Cerebellar nuclear complex (tissue), 1 donor: ENCODE results near the gene USH1C.

Source experiments
- DNase-seq, 2 experiments: peaks; one replicate each; lab custom pipeline; 2025; lab: John Stamatoyannopoulos, UW

Gene USH1C

GRCh38 chr11:17570034-17570433 lies 25.8 kb upstream of the USH1C start:
- DNase-seq, result no peak

GRCh38 chr11:17568944-17569343 lies 24.7 kb upstream of the USH1C start:
- no peak for DNase-seq

DNA sequence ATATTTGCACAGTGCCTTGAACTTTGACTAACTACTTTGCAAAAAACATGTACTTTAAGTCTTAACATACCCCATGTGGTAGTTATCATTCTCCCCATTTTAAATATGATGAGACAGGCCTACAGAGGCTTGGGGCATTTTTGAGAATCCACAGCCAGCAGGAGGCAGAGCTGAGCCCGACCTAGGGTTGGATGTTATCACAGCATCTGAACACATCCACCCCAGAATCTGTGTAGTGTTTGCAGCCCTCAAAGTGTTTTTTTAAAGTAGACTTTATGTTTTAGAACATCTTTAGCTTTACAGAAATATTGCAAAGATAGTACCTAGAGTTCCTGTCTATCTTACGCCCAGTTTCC lies 20.4 kb upstream of the USH1C start:
- no peak for DNase-seq

DNA sequence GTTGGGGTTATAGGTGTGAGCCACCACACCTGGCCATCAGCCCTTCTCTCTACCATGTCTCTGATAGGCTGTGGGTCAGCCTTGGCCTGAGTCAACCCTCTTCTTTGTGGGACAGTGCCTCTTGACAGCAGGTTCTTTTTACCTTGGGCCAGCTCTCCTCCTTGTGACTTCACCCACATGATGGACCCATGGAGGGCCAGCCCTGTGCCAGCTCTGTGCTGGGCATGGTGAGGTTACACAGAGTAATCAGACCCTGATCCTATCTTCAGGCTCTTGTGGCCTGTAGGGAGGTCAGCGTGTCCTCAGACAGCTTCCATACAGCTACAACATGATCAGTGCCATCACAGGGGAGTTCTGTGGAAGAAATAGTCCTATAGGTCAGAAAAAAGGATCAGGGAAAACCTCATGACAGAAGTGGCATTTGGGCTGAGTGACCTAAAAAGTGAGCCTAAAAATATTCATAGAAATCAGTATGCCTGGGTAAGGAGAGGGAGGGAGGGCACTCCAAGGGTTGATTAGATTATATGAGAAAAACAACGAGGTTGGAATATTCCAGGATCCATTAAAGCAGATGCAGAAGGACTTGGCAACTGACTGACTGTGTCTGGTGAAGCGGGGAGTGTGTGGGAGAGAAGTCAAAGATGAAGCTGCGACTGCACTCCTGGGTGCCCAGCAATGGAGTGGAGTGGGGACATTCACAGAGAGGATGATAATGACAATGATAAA lies 19.9 kb upstream of the USH1C start:
- no peak for DNase-seq

DNA sequence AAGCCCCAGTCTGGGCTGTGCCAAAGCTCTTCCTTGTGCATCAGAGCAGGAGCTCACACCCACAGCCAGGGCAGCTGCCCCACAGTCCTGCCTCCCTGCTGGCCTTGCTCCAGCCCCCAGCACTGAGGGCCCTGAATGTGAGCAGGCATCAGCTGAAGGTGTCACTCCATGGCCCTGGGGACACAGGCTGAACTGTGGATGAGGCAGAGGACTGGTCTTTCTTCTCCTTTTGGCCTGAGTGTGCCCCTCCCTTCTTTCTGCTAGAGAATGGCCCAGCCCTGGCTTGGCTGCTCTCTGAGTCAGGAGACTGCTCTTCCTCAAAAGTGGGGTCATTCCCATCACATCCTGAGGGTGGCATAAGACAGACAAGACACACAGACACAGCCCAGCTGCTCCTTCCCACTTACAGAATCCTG lies 19.0 kb upstream of the USH1C start:
- DNase-seq, result no peak

- DNase-seq, result no peak
Measured at GRCh38 chr11:17561526-17561925, 17.3 kb upstream of the USH1C start.

- no peak for DNase-seq
Measured at GRCh38 chr11:17561111-17561415, 16.8 kb upstream of the USH1C start.

DNA sequence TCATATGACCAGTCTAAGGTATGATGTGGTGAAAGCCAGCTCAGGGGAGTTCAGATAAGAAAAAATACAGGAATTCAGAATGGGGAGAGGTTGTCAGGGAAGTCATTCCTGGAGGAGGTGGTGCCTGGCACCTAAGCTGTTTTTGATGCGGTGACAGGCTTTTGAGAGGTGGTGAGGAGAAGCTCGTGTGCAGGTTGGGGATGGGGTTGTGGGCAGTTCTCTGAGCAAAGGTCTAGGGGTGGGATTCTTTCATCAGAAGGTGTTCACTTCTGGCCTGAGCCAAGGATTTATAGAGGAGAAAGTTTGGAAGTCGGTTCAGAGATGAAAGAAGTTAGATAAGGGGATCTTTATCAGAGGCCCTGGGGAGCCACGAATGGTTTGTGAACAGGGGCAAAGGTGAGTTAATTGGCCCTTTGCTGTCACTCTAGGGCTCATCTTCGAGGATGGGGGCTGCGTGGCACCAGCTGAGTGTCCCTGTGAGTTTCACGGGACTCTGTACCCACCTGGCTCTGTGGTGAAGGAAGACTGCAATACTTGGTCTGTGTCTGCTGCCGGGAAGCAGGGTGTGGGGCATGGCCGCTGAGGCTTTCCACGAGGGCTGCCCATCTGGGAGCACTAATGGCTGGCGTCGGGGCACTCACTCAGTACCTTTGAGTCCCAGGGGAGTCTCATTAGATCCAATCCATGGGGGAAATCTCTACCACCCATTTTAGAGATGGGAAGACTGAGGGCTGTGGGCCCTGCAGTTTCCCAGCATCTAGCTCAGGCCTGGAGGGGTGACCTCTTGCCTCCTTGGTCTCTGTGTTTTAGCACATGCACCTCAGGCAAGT lies 16.3 kb upstream of the USH1C start:
- no peak for DNase-seq

DNA sequence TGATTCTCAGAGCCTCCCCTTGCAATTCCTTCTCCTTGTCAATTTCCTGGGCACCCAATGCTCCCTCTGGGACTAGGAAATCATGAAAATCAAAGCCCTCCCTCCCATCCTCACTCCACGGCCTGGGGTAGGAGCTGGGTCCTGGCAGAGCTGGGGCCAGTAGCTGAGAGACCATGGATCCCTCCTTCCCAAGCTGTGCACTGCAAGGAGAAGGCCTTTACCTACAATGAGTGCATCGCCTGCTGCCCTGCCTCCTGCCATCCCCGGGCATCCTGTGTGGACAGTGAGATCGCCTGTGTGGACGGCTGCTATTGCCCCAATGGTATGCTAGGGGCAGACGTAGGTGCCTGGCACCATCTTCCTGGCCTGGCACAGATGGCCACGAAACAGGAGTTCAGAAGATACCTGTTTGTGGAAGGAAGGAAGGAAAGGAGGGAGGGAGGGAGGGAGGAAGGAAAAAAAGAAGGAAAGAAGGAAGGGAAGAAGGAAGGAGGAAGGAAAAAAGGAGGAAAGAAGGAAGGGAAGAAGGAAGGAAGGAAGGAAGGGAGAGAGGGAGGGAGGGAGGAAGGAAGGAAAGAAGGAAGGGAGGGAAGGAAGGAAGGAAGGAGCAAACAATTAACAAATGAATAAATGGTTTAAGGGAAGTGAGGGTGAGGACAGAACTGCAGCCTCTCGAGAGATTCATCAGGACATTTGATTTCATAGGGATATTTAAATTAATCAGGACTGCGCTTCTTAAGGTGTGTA lies 15.3 kb upstream of the USH1C start:
- no peak for DNase-seq

GRCh38 chr11:17558916-17559315 lies 14.7 kb upstream of the USH1C start:
- no peak for DNase-seq

DNA sequence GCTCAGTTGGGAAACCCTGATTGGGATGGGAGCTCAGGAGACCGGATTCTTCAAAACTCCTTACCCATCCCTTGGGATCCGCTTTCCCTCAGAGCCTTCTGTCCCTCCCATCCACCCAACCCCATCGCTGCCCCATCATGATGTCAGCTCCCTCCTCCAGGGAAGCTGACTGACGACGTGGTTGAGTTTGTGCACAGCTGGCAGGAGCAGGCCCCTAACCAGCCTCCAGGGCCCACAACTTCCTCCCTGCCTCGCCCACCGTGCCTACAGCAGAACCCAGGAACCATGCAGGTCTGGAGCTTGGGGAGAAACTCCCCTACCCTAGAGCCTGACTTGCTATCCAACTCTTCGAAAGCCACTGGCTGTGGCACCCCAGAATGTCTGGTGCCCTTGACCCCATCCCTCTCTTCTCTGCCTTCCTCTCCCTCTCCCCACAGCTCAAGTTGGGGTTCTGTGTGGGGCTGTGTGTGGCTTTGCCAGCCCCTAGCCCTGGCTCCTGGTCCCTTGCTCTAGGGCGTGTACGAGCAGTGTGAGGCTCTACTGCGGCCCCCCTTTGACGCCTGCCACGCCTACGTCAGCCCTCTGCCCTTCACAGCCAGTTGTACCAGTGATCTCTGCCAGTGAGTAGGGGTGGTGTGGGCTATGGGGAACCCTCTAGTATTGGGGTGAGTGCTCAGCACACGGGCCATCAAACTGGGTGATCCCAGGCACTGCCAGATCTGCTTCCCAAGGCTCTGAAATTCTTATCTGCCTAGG lies 14.0 kb upstream of the USH1C start:
- DNase-seq, result no peak

- DNase-seq, result no peak
Measured at GRCh38 chr11:17556999-17557398, 12.8 kb upstream of the USH1C start.

DNA sequence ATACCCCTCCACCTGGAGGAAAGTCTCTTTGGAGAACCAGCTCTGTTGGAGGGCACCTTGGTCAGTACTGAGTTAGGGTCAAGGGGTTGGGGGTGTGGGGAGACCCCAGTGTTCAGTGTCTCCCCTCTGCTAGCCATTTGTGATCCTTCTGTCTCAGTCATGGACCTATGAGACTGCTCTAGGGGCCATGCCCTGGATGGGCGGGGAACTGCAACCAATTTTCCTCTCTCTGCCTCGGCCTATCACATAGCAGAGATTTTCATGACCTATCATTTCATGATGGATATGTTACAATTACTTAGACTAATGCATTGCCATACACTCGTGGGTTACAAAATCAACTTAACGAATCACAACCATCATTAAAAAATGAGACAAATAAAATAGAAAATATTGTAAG lies 10.3 kb upstream of the USH1C start:
- DNase-seq, result no peak

- DNase-seq, result no peak
Measured at GRCh38 chr11:17553249-17553546, 9.0 kb upstream of the USH1C start.

GRCh38 chr11:17552392-17553248 lies 8.4 kb upstream of the USH1C start:
- no peak for DNase-seq

DNA sequence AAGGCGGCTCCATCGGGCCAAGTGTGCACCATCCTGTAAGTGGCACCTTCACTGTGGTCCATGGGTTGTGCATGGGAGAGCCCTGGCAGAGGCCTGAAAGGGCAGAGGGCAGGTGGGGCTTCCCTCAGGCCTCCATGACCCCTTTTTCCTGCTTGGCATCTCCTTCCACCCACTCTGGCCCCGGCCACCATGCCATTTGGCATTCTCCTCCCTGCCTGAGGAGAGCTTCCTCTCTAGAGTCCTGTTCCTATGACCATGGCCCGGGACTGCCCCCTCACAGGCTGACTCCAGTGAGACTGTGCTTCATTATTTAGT lies 7.8 kb upstream of the USH1C start:
- no peak for DNase-seq

DNA sequence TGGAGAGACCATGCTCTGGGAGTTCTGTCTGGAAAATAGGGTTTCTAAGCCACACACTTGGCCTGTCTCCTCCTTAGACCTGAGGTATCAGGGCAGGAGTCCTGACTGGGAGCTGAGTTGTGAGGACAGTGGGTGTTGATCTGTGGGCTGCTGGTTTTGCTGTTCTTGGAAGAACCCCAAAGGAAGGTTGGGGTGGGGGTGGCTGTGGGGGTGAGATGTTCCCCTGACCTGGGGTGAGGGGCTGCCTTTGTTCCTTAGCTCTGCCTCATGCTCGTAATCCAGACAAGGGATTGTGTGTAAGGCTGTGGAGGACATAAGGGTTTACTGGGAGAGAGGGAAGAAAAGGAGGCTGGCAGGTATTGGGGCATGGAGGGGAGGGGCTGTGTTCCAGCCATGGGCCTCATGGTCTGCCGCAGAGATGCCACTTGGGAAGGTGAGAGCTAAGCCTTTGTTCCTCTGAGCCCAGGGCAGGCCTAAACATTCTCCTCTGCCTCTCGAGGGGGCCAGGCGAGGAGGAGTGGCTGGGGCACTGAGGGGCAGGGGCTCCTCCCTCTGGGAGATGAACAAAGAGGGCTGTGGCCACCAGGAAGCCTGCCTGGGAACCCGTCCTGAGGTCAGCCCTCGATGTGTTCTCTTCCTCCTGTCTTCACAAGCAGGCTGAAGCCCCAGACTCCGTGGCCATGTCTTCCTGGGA lies 7.3 kb upstream of the USH1C start:
- DNase-seq, result no peak

GRCh38 chr11:17550450-17551346 lies 6.5 kb upstream of the USH1C start:
- DNase-seq, result no peak

DNA sequence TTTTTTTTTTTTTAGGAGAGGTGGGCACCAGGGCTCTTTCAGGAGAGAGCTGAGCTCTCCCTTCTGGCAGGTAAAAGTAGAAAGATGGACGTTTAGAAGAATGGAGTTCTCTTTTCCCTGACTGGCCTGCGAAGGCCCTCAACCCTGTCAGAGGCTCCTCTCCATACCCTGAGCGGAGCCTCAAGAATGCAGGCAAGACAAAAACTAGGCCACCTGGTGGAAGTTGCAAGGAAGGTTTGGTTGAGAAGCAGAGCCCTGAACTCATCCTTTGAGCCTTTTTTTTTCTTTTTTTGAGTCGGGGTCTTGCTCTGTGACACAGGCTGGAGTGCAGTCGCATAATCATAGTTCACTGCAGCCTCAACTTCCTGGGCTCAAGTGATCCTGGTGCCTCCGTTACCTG lies 4.2 kb upstream of the USH1C start:
- no peak for DNase-seq

DNA sequence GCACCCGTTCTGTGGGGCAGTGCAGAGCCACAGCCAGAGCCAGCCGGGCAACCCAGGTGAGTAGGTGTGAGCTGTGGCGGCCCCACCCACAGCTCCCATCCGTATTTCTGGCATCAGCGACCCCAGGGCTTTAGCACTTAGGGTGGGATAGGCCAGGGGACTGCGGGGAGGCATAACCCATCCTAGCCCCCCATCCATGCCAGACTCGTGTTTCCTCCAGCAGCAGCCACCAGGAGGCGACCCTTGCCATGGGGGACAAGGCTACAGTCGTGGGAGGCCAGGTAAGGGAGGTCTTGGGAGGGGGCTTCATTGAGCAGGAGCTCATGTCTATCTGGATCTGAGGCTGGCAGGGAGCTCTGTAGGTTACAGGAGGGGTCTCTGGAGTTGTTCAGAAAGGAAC lies 3.7 kb upstream of the USH1C start:
- DNase-seq, result no peak
